Liver (tissue), 9 donors: Measurements from ENCODE around the gene SLC24A3. TPM values are rescaled to one million over a fixed set of nuclear protein-coding genes. Genes with fewer than 3 reads are reported as not detected.

ENCODE experiments used
- DNase-seq: peaks from one replicate; pipeline ENCODE4 v3.0.0-alpha.2; 2017; ENCODE audit warnings: low spot score
- H3K27ac ChIP-seq, 2 donors: one replicate each; pipeline ENCODE4 v1.7.0; 2013; ENCODE audit warnings: inconsistent platforms in 2 of 2, low read length in 2 of 2, control low read depth in 1 of 2, low read depth in 1 of 2, mild to moderate bottlenecking in 1 of 2
- H3K27me3 ChIP-seq, 4 donors: one replicate each; pipeline versions ENCODE4 v1.6.1 to v1.7.0; 2013; ENCODE audit warnings: low read length in 3 of 4, inconsistent platforms in 1 of 4, mild to moderate bottlenecking in 1 of 4, moderate library complexity in 1 of 4; ENCODE audit not compliant: control insufficient read depth in 4 of 4, insufficient read depth in 4 of 4
- H3K36me3 ChIP-seq, 4 donors: one replicate each; pipeline versions ENCODE4 v1.6.1 to v1.7.0; 2013; ENCODE audit warnings: low read length in 3 of 4, mild to moderate bottlenecking in 3 of 4, low read depth in 1 of 4, moderate library complexity in 1 of 4; ENCODE audit not compliant: control insufficient read depth in 4 of 4, insufficient read depth in 3 of 4
- H3K4me1 ChIP-seq, 4 donors: one replicate each; pipeline versions ENCODE4 v1.6.1 to v1.7.0; 2013; ENCODE audit warnings: low read length in 3 of 4, mild to moderate bottlenecking in 3 of 4, moderate library complexity in 1 of 4; ENCODE audit not compliant: control insufficient read depth in 4 of 4, insufficient read depth in 4 of 4
- H3K4me3 ChIP-seq, 3 donors: one replicate each; pipeline versions ENCODE4 v1.6.1 to v1.7.0; 2013; ENCODE audit warnings: low read length in 3 of 3, control low read depth in 1 of 3, low read depth in 1 of 3, mild to moderate bottlenecking in 1 of 3
- H3K9ac ChIP-seq, 2 donors: one replicate each; pipeline ENCODE4 v1.7.0; 2013; ENCODE audit warnings: low read length in 2 of 2, mild to moderate bottlenecking in 2 of 2, moderate library complexity in 2 of 2, control low read depth in 1 of 2, low read depth in 1 of 2
- H3K9me3 ChIP-seq, 4 donors: one replicate each; pipeline versions ENCODE4 v1.6.1 to v1.7.0; 2013; ENCODE audit warnings: low read length in 3 of 4; ENCODE audit not compliant: control insufficient read depth in 4 of 4
- ATF3 ChIP-seq: IDR thresholded peaks from 2 replicates; pipeline ENCODE4 v1.6.1; 2016; ENCODE audit warnings: antibody characterized with exemption
- CTCF ChIP-seq: fragments of 150-350 bp; IDR thresholded peaks from 2 replicates; pipeline ENCODE4 v1.5.1; 2017; ENCODE audit warnings: improper control_type of control experiment, low read depth, low read length; ENCODE audit not compliant: missing input control
- EGR1 ChIP-seq, 2 donors: IDR thresholded peaks; 2 replicates each; pipeline ENCODE4 v1.6.1; 2016 to 2018; ENCODE audit warnings: antibody characterized with exemption in 2 of 2, low read depth in 2 of 2
- FOXA1 ChIP-seq: IDR thresholded peaks from 2 replicates; pipeline ENCODE4 v1.6.1; 2016; ENCODE audit warnings: antibody characterized with exemption
- FOXA2 ChIP-seq: IDR thresholded peaks from 2 replicates; pipeline ENCODE4 v1.6.1; 2016; ENCODE audit warnings: antibody characterized with exemption
- GABPA ChIP-seq, 2 donors: IDR thresholded peaks in 1 of 2; conservative IDR thresholded peaks in 1 of 2; 2 replicates each; pipeline ENCODE4 v1.6.1; 2016; ENCODE audit warnings: antibody characterized with exemption in 2 of 2, mild to moderate bottlenecking in 1 of 2, moderate library complexity in 1 of 2
- HNF4A ChIP-seq, 2 donors: conservative IDR thresholded peaks; 2 replicates each; pipeline ENCODE4 v1.6.1; 2016; ENCODE audit warnings: antibody characterized with exemption in 2 of 2, mild to moderate bottlenecking in 2 of 2
- JUND ChIP-seq, 2 donors: IDR thresholded peaks; 2 replicates each; pipeline ENCODE4 v1.6.1; 2016; ENCODE audit warnings: antibody characterized with exemption in 2 of 2
- MAX ChIP-seq: IDR thresholded peaks from 2 replicates; pipeline ENCODE4 v1.6.1; 2016; ENCODE audit warnings: antibody characterized with exemption
- NR2F2 ChIP-seq: IDR thresholded peaks from 2 replicates; pipeline ENCODE4 v1.6.1; 2016; ENCODE audit warnings: antibody characterized with exemption
- RAD21 ChIP-seq, 2 donors: IDR thresholded peaks; 2 replicates each; pipeline ENCODE4 v1.6.1; 2016; ENCODE audit warnings: antibody characterized with exemption in 2 of 2, mild to moderate bottlenecking in 2 of 2
- REST ChIP-seq: IDR thresholded peaks from 2 replicates; pipeline ENCODE4 v1.6.1; 2016; ENCODE audit warnings: antibody characterized with exemption, mild to moderate bottlenecking
- RXRA ChIP-seq, 2 donors: IDR thresholded peaks; 2 replicates each; pipeline ENCODE4 v1.6.1; 2017 to 2018; ENCODE audit warnings: antibody characterized with exemption in 2 of 2, mild to moderate bottlenecking in 1 of 2
- SP1 ChIP-seq: IDR thresholded peaks from 2 replicates; pipeline ENCODE4 v1.6.1; 2018; ENCODE audit warnings: antibody characterized with exemption, mild to moderate bottlenecking
- TAF1 ChIP-seq: conservative IDR thresholded peaks from 2 replicates; pipeline ENCODE4 v1.6.1; 2016; ENCODE audit warnings: antibody characterized with exemption, mild to moderate bottlenecking
- YY1 ChIP-seq: IDR thresholded peaks from 2 replicates; pipeline ENCODE4 v1.6.1; 2016; ENCODE audit warnings: antibody characterized with exemption, mild to moderate bottlenecking
- ZBTB33 ChIP-seq: IDR thresholded peaks from 2 replicates; pipeline ENCODE4 v1.6.1; 2016; ENCODE audit warnings: antibody characterized with exemption
- WGBS: extraction: QIAGEN DNeasy Blood & Tissue Kit; methylation state at CpG from one replicate; pipeline ENCODE4 v1.1.7; 2013; 5-methylcytosine and 5-hydroxymethylcytosine counted together
- polyA plus RNA-seq, 2 donors: library from polyadenylated mRNA; stranded (reverse) in 1 of 2; unstranded in 1 of 2; fragments of 200-250 nt in 1 of 2; fragments of >200 nt in 1 of 2; fragmentation: Nextera tagmentation in 1 of 2; extraction: Ambion mirVana in 1 of 2; gene quantifications; one replicate each; pipeline versions ENCODE4 v1.2.1 to v1.2.3, GENCODE V29; 2013 to 2015
- total RNA-seq, 2 donors: library from RNA; depleted of rRNA; stranded (reverse); fragments of >200 nt; gene quantifications; one replicate each; pipeline ENCODE4 v1.2.3, GENCODE V29; 2014
- donor health status: healthy.
- donor health status: healthy.
- donor health status: healthy.
- donor health status: healthy.
- donor health status: healthy.

SLC24A3 gene
- total and polyA plus RNA-seq, 4 donors, result 0.28 to 1.8 (median 0.46) TPM

- no peak for DNase-seq
- 40% methylated on average over 8 of the region's 8 CpGs for WGBS
- Histone ChIP-seq H3K9me3 (no peaks in the 10 kb centered on the region), H3K4me1 (no peaks in the 10 kb centered on the region), H3K27ac (no peak overlapping the region), H3K36me3 (no peaks in the 10 kb centered on the region), H3K9ac (no peak overlapping the region), H3K4me3 (no peak overlapping the region), H3K27me3 (peaks cover 0 to 3% (median 1%) of the 10 kb centered on the region in 4 donors)
- TF ChIP-seq YY1, result no peak
- peak; percentile 54 to 64 for TF ChIP-seq RXRA (IDR thresholded peaks at IDR 0.05)
- no peak for TF ChIP-seq ATF3
- no peak for TF ChIP-seq MAX
- TF ChIP-seq FOXA2, result no peak
- no peak for TF ChIP-seq GABPA (IDR thresholded peaks at IDR 0.05 in 1 of 2, conservative IDR thresholded peaks at IDR 0.05 in 1 of 2)
- no peak for TF ChIP-seq TAF1
- peak; percentile 98 for TF ChIP-seq NR2F2
- no peak for TF ChIP-seq JUND (IDR thresholded peaks at IDR 0.05)
- no peak for TF ChIP-seq REST
- TF ChIP-seq SP1, result peak; percentile 30
- TF ChIP-seq ZBTB33, result no peak
- peak; percentile 5 to 11 for TF ChIP-seq RAD21 (IDR thresholded peaks at IDR 0.05)
Measured at GRCh38 chr20:19274412-19275015, 62.1 kb downstream of the SLC24A3 start.

- no peaks in the 10 kb centered on the region for H3K4me1 ChIP-seq
- WGBS, result 38% methylated on average over 3 of the region's 3 CpGs
- H3K27me3 ChIP-seq, result peaks cover 0 to 3% (median 2%) of the 10 kb centered on the region in 4 donors
- H3K4me3 ChIP-seq, result no peak overlapping the region
- H3K36me3 ChIP-seq, result no peaks in the 10 kb centered on the region
- H3K9me3 ChIP-seq, result no peaks in the 10 kb centered on the region
- DNase-seq, result peak; percentile 45
- H3K27ac ChIP-seq, result peak overlapping the region in 1 of 2 donors; percentile 62
- H3K9ac ChIP-seq, result no peak overlapping the region
- TF ChIP-seq RXRA (IDR thresholded peaks at IDR 0.05) (no peak), REST (no peak), TAF1 (no peak), HNF4A (conservative IDR thresholded peaks at IDR 0.05) (no peak), RAD21 (IDR thresholded peaks at IDR 0.05) (no peak), FOXA2 (no peak), NR2F2 (no peak), CTCF (no peak), FOXA1 (no peak), MAX (no peak), ATF3 (no peak), JUND (IDR thresholded peaks at IDR 0.05) (no peak), SP1 (no peak), YY1 (no peak), EGR1 (IDR thresholded peaks at IDR 0.05; ENCODE audit: low read depth in 2 of 2) (no peak)
Measured at GRCh38 chr20:19275038-19275629, 62.7 kb downstream of the SLC24A3 start.
